HL-60 (cell line): Measurements from ENCODE around the gene JPH4.

Experiments used
- DNase-seq, 2 experiments: peaks; one replicate each; pipeline ENCODE4 v3.0.0-alpha.2; 2010 to 2020; ENCODE audit warnings: low read depth in 1 of 2, low spot score in 1 of 2
- H3K27ac ChIP-seq: fragments of 250-450 bp; sonication (Bioruptor Pico); replicated peaks from 2 replicates; pipeline ENCODE4 v1.5.1; 2020; ENCODE audit warnings: mild to moderate bottlenecking, moderate library complexity
- H3K27me3 ChIP-seq: fragments of 250-450 bp; sonication (Bioruptor Pico); 2 replicates; pipeline ENCODE4 v1.5.1; 2021; ENCODE audit warnings: mild to moderate bottlenecking, moderate library complexity; ENCODE audit not compliant: insufficient read depth, poor library complexity, severe bottlenecking
- H3K4me3 ChIP-seq: replicated peaks from 2 replicates; pipeline ENCODE4 v1.5.1; 2011; ENCODE audit warnings: mild to moderate bottlenecking, control low read depth, low read length; ENCODE audit not compliant: insufficient read depth
- CTCF ChIP-seq: IDR thresholded peaks from one replicate; pipeline ENCODE4 v1.5.1; 2011; ENCODE audit warnings: low read length, control low read depth, inconsistent platforms; ENCODE audit not compliant: insufficient read depth
- GABPA ChIP-seq: IDR thresholded peaks from 2 replicates; pipeline ENCODE4 v1.6.1; 2012; ENCODE audit warnings: low read depth
- POLR2AphosphoS5 ChIP-seq: IDR thresholded peaks from 2 replicates; pipeline ENCODE4 v1.6.1; 2012; ENCODE audit warnings: low read depth
- REST ChIP-seq: IDR thresholded peaks from 2 replicates; pipeline ENCODE4 v1.6.1; 2012; ENCODE audit warnings: low read depth; ENCODE audit not compliant: insufficient replicate concordance
- SPI1 ChIP-seq: IDR thresholded peaks from 2 replicates; pipeline ENCODE4 v1.6.1; 2012; ENCODE audit warnings: low read depth, mild to moderate bottlenecking, borderline replicate concordance

Gene JPH4

DNA sequence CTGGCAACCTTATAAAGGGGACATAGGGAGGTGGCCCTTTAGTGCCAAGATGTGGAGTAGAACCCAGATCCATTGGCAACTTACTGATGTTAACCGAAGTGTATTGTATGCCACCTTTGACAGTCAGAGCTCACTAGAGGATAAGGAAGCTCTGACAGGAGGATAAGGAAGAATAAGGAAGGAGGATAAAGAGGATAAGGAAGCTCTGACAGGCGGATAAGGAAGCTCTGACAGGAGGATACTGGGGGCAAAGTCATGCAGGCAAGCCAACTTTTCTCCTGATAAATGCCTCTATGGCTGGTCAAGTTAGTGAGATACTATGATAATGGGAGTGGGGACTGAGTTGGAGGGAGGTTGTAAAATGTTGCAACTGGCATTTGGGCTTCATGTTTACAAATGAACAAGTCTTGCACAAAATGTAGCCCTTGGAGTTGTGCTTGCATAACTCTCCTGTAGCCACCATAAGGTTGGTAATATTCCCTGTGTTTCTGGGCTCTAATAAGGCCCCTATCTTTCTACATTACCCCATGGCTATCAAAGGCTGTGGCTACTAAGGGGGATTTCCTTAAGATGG is 39.9 kb upstream of the JPH4 start:
- peaks cover 2% of the 10 kb centered on the region for H3K27me3 ChIP-seq
- no peak for DNase-seq
- TF ChIP-seq GABPA = no peak
- TF ChIP-seq REST = no peak
- no peak for TF ChIP-seq SPI1
- no peak for TF ChIP-seq POLR2AphosphoS5
- no peak for TF ChIP-seq CTCF

DNA sequence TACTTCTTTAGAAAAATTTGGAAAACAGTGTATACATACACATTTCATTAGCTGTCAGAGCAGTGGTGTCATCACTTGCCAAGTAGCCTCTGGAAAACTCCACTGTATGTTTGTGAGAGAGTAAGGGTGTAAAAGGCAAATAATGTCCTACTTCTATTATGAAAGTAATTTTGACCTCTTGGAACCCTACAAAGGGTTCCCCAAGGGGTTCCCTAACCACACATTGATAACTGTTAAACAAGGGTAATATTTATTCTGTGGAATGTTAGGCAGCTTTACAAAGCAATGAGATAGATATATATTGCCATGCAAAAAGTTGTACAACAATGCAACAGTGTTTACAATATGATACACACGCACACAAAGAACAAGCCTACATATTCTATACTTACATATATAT is 38.9 kb upstream of the JPH4 start:
- TF ChIP-seq GABPA (no peak), REST (no peak), CTCF (no peak), POLR2AphosphoS5 (no peak), SPI1 (no peak)
- no peak overlapping the region for H3K27ac ChIP-seq
- DNase-seq = no peak
- H3K27me3 ChIP-seq = peaks cover 2% of the 10 kb centered on the region
- H3K4me3 ChIP-seq = no peak overlapping the region

More for the DNA sequence above, 39.9 kb upstream of the JPH4 start:
- no peak overlapping the region for H3K4me3 ChIP-seq
- H3K27ac ChIP-seq = no peak overlapping the region

GRCh38 chr14:23615856-23616255 is 37.3 kb upstream of the JPH4 start:
- no peak overlapping the region for H3K4me3 ChIP-seq
- no peak for DNase-seq
- H3K27ac ChIP-seq = no peak overlapping the region
- TF ChIP-seq REST (no peak), SPI1 (no peak), CTCF (no peak), POLR2AphosphoS5 (no peak)
- peaks cover 2% of the 10 kb centered on the region for H3K27me3 ChIP-seq
